HG02623 (cell line): ENCODE measurements around the gene GGTLC2.

ENCODE experiments used
- ATAC-seq: cut with Tn5 transposase; IDR thresholded peaks from one replicate; pipeline ENCODE4 v1.9.1; 2021; ENCODE audit warnings: moderate library complexity; ENCODE audit not compliant: unreplicated experiment

The GGTLC2 gene

DNA sequence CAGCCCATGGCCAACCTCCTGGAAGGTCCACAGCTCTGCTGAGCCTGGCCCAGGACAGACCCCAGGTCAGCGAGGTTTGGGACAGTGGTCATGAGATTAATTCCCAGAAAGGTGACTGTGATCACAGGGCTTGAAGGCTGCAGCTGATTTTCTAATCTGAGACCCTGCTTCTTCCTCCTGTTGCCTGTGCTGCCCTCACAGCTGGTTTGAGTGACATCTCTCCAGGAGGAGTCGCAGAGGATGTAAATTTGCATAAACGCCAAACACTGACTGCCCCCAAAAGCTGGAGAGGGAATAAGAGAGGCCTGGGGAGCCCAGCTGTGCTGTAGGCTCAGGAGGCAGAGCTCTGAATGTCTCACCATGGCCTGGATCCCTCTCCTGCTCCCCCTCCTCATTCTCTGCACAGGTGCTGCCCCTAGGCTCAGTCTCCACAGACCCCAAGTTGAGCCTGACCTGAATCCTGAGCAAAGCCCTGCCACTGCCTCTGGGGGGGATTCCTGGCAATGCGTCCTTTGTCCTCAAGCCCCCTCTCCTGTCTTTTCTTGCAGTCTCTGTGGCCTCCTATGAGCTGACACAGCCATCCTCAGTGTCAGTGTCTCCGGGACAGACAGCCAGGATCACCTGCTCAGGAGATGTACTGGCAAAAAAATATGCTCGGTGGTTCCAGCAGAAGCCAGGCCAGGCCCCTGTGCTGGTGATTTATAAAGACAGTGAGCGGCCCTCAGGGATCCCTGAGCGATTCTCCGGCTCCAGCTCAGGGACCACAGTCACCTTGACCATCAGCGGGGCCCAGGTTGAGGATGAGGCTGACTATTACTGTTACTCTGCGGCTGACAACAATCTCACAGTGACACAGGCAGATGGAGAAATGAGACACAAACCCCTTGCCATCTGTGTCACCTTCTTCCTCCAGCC is 23.8 kb downstream of the GGTLC2 start:
- ATAC-seq = no peak

DNA sequence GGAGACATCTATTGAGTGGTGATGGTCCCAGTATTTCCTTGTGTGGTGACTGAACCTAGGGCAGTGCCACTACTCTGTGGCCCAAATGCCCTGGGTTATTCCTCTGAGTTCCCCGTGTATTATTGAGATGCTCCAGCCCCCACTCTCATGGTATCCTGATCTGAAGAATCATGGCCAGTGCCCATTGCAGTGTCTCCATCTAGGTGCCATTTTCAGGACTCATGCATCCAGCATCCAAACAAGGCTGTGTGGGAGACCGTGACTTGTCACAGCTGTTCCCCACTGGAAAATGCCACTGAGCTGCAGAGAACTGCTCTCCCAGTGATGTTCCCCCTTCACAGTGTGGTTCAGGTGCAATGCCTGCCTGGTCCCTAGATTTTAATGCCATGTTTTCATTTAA is 24.7 kb downstream of the GGTLC2 start:
- no peak for ATAC-seq

DNA sequence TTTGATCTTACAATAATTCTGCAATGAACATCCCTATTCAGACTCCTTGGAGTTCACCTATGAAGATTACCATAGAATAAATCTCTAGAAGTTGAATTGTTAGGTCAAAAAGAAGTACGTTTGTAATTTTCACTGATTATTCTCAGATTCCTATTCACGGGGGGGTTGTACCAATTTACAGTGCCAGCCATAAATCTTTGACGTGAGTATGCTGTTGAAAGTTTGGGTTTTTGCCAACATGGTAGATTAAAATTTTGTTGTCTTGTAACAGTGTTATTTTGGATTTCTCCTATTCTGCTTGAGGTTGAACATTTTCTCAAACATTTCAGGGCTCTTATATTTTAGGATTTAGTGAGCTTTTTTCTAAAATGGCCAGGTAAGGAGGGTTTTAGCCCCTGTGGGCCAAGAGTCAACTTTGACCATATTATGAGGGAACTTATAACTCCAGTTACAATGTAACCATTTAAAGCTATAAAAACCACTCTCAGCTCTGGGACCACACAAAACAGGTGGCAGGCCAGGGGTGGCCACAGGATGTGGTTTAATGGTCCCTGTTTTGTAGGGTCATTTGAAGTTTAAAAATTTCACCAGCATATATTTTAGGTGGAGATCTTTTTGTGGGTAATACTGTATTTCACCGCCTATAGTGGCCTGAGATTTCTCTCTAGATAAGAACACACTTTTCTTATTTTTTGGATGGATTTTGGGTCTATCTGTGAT is 25.8 kb downstream of the GGTLC2 start:
- no peak for ATAC-seq

DNA sequence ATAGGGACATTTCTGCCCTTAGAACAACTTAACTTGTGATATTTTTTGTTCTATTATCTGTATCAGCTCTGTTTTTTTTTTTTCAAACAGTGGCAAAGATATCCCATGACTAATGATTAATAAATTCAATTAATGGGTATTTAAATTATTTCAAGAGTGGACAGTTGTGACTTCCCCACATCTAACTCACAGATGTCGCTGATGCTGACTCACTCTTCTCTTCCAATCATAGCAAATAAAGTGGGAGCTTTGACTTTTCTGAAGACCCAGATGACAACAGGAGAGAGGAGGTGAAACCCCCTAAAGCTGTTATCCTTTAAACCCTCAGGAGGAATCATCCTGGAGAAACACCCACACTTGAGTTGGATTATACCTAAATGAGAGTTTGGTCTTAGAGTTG is 27.1 kb downstream of the GGTLC2 start:
- no peak for ATAC-seq

DNA sequence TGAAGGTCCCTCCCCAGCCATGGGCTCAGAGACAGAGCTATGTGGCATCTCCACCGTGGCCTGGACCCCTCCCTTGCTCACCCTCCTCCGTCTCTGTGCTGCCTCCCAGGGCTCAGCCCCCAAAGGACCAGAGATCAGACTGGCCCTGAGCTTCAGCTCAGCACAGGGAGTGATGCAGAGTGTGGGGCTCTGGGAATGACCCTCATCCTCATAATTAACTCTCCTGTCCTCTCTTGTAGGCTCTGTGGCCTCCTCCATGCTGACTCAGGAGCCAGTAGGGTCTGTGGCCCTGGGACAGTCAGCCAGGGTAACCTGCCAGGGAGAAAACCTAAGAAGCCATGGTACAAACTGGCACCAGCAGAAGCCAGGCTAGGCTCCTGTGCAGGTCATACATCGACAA is 28.7 kb downstream of the GGTLC2 start:
- no peak for ATAC-seq

DNA sequence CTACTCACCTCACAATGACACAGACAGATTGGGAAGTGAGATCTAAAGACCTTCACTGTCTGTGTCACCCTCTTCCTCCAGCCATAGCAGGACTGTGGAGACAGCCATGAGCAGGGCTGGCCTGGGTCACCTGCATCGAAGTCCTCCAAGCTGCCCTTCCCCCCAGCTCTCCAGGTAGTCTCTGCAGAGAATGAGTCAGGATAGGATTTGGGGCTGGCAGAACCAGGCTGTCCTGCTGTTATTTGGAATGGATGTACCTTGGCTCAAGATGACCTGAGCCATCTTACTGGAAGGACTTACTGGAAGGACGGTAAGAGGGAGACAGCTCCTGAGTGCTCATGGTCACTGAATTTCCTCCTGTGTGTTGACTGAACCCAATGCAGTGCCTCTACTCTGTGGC is 29.2 kb downstream of the GGTLC2 start:
- ATAC-seq = no peak

DNA sequence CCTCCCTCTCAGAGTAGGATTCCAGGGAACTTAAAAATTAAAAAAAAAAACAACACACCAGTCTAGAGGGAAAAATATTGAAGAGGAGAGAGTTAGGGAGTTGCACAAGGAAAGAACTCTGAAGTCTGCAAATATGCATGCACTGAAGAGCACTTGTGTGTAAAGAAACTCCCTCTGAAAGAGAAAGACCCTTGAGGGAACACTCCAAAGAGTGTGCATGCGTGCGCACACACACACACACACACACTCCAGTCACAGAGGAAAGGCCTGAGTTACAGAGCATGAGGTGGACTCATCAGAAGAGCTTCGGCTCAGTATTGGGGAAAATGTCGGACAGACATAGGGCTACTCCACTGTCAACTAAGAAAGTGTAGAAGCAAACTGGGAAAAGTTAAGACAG is 30.1 kb downstream of the GGTLC2 start:
- no peak for ATAC-seq

DNA sequence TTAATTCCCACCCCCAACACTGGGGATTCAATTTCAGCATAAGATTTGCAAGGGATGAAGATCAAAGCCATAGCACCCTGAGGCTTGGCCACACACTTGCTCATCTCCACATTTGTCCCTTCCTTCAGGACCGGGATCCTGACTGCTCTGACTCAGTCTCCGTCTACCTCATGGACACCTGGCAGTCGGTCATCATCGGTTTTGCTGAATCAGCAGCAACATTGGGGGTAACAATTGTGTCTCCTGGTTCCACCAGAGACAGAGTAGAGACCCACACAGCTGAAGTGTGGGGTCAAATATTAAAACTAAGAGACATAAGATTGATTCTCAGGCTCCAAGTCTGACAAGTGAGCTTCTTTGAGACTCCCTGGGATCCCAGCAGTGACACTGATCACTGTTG is 34.6 kb downstream of the GGTLC2 start:
- ATAC-seq = no peak

DNA sequence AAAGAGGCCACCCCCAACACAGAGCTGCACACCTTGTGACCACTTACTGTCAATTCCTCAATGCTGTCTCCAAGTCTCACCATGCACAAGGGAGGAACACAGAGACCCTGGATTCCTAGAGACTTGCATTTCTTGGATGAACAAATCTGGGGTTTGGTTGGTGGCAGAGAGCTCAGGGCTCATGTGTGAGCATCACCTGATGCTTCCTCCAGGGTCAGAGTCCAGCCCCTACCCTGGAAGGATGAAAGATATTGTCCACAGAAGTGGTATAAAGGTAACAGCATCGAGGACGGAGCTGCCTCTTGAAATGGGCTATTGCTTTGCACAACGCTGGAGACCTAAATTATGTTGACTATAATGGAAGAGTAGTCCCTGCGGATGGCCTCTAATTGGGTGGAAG is 36.0 kb downstream of the GGTLC2 start:
- ATAC-seq = no peak

DNA sequence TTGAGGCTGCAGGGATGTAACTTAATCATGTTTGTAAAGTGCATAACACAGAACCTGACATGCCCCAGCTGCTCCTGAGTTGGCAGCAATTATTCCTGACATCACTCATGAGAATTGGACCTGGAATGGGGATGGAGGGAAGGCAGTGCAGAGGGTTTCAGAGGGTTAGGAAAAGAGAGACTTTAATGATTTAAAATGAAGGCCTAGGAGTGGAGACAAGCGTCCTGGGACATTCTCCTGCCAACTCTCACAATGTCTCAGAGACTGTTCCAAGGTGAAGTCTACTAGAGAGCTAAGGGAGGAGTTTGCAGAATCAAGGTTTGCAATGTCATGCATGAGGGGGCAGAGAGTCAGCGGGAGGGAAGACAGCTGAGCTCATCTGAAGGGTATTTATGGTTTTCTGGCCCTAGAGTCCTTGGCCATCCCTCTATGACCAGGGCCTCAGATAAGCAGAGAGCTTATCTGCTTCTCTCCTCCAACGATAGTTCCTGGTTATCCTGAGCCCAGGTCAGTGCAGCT is 36.9 kb downstream of the GGTLC2 start:
- ATAC-seq = no peak

DNA sequence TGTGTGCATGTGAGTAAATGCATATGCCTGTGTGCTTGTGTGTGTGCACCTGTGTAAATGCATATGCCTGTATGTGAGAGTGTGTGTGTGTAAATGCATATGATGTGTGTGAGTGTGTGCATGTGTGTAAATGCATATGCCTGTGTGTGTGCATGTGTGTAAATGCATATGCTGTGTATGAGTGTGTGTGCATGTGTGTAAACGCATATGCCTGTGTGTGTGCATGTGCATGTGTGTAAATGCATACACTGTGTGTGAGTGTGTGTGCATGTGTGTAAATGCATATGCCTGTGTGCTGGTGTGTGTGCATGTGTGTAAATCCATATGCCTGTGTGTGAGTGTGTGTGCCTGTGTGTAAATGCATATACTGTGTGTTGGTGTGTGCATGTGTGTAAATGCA is 37.8 kb downstream of the GGTLC2 start:
- no peak for ATAC-seq

DNA sequence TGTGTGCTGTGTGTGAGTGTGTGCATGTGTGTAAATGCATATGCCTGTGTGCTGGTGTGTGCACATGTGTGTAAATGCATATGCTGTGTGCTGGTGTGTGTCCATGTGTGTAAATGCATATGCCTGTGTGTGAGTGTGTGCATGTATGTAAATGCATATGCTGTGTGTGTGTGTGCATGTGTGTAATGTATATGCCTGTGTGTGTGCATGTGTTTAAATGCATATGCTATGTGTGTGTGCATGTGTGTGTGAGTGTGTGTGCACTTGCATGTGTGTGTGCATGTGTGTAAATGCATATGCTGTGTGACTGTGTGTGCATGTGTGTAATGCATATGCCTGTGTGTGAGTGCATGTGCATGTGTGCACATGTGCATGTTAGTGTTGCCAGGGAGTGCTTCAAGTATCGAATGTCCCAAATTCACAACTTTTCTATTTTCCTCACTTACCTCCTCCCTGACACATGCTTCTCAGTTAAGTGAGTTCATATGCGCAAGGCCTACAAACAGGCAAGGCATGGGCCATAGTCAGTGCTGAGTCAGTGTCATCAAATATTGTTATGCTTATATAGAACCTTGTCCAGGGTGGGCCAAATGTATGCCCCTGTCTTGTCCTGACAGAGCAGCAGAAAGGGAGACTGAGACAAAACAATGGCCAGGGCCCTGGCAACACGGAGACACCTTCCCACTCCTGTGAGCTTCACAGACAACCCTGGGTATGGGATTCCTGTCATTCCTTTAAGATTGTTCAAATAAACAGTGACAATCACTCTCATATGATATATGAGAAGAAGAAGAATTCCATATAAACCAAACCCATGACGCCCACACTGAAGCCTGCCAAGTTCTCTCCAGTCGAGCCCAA is 38.6 kb downstream of the GGTLC2 start:
- no peak for ATAC-seq

DNA sequence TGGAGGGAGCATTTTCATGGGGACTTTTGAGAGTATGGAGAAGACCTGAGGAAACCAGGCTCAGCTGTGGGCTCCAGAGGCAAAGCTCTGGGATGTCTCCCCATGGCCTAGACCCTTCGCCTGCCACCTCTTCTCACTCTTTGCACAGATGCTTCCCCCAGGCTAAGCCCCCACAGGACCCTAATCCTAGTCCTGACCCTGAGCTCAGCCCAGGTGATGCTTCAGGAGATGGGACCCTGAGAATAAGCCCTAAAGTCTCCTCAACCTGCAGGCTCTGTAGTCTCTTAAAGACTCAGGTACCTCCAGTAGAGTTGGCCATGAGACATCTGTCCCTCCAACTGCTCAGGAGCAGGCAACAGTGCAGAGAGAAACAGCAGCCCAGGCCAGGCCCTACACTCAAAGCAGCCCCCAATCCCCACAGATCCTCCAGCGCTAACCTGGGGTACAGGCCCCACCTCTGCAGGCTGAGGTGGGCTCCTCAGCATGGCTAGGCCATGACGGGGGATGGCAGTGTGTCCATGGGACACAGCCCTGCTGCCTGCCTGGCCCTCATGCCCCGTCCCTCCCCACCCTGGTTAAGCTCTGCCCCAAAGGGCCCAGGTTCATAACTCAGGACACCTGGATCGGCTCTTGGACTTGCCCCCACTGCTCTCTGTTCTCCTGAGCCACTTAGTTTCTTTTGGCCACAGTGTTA is 39.4 kb downstream of the GGTLC2 start:
- no peak for ATAC-seq

DNA sequence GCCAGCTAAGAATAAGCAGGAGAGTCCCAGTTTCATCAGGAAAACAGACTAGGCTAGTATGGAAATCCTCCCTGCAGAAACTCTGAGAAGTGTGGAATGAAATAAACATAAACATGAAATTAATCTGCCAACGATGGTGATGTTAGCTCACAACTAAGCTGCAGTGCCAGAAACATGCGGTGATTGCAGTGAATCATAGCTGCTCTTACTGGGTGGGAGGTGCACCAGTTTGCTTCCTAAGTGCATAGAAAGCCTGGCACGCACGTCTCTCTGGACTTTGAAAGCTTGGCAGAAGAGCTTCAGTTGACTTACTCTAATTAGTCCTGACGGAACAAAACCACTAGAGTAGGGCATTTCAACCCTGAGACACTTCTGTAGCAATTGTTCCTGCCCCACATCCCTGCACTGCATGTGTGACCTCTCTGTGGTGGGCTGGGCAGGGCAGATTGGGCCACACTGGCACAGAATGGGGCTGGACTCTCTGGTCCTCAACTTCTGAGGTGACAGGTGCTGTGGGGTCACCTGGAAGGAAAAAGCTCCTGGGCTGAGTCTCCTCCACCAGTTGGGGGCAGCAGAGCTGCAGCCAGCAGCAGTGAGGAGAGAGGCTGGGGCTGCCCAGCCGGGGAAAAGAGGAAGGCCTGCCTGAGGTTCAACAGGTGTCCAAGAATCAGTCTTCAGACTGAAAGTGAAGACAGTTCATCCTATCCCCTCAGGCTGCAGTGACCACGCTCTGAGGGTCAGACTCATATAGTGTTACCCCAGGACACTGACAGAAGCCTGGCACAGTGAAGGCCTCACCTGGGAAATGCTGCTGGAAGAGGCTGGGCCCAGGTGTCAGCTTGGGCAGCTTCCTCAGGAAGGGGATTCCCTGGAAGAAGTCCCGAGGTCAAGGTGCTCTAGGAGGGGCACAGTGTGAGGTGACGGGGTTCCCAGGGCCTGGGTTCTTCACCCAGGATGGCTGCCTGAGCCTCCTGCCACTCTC is 40.5 kb downstream of the GGTLC2 start:
- no peak for ATAC-seq

DNA sequence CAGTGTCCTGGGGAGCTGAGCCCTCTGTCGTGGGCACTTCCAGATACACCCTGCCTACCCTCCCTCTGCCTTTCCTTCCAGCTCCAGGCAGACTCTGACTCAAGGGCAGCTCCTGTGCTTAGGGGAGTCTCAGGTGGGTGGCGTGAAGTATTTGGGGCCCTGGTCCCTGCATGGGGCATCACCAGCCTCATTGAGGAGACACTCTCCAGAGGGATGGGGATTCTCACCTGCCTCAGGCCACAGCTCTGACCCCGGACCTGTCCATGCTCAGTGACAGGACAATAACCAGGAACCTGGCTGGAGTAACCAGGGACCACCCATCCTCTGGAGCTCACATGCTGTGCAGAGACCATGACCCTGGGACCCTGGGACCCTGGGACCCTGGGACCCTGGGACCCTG is 41.2 kb downstream of the GGTLC2 start:
- ATAC-seq = no peak

DNA sequence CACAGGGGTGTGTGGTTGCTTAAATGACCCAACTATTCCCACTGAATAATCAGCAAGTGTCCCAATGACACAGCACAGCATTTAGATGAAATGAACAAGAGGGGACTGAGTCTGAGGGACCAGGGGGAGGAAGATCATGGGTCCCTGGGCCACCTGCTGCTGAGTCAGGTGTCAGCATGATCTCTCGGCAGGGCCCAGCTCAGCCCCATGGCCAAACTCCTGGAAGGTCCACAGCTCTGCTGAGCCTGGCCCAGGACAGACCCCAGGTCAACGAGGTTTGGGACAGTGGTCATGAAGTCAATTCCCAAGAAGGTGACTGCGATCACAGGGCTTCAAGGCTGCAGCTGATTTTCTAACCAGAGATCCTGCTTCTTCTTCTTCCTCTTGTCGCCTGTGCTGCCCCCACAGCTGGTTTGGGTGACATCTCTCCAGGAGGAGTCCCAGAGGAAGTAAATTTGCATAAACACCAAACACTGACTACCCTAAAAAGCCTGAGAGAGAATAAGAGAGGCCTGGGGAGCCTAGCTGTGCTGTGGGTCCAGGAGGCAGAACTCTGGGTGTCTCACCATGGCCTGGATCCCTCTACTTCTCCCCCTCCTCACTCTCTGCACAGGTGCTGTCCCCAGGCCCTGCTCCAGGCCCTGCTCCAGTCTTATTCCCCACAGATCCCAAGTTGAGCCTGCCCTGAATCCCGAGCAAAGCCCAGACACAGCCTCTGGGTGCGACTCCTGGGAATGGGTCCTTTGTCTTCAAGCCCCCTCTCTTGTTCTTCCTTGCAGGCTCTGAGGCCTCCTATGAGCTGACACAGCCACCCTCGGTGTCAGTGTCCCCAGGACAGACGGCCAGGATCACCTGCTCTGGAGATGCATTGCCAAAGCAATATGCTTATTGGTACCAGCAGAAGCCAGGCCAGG is 42.0 kb downstream of the GGTLC2 start:
- peak; percentile 70 for ATAC-seq

DNA sequence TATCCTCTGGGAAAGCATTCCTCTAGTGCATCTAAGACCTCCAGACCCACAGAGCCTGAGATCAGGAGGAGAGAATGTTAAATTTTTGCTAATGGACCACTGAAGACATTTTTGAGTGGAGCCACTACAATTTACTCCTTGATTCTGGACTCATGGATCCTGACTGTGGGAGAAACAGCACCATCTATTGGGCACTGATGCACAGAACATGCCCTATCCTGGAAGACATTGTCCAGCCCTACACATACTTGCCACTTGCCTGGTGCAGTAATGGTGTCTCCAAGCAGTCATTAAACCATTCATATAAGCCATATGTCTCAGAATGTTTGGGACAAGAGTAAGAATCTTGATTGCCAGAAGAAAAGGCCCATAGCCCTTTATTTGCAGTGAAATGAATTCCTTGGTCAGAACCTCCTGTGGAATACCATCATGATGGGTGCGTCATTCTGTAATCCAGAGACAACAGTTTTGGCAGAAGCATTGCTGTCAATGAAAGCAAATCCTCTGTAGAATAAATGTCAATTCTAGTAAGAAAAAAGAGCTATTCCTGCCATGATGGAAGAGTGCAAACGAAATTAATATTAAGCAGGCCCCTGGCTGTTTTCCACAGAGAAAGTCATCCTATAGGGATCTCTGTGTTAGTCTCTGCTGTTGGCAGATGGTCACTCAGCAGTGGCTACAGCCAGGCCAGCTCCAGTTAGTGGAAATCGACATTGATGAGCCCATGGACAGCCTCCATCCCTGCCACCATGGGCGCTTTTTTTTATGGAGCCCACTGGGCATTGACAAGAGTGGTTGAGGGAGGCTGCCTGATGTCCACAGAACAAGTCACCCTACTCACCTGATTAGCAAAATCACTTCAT is 43.5 kb downstream of the GGTLC2 start:
- ATAC-seq = no peak
